Measurements from ENCODE around the gene MAD1L1.
"Not testable (repeated sequence)": the region's sequence is repeated elsewhere in the genome, so short reads cannot be mapped to it uniquely, and the experiment has no call there.

Gene MAD1L1

GRCh38 chr7:1976521-1976920, 256.2 kb downstream of the MAD1L1 start:
- DNase-seq = not testable (repeated sequence)

DNA sequence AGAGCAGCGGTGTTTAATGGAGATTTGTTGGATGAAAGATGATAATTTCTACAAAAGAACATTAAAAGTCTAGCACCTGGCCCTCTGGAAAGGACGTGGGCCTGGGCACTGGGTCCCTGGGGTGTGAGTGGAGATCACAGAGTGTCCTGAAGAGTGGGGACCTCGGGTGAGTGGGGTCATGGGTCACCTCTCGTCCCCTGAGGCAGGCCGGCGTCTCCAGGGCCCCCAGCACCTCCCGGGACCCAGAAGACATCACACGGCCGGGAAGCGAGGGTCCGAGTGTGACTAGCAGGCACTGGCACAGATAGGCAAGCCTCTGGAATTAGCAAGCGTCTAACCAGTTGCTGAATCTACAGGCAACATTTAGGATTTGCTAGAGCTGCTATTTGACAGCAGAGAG, 257.2 kb downstream of the MAD1L1 start:
- no peak for DNase-seq

DNA sequence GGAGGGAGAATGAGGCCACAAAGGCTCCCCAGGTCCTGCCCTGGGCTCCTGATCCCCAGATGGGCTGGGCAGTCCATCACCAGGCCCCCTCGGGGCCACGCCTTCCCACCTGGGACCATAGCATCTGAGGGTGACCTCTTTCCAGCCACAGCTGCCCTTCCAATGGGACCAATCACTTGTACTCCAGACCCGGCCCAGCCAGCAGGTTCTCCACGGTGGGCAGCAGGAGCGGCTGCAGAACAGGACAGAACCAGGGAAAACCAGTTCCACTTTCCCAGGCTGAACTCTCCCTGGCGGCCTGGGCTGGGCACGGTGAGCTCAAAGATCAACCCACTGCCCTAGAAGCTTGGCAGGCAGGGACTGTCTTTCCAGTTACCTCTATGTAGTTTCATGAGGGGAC, 257.6 kb downstream of the MAD1L1 start:
- no peak for DNase-seq

GRCh38 chr7:1974290-1975101, 258.2 kb downstream of the MAD1L1 start:
- no peak for DNase-seq

DNA sequence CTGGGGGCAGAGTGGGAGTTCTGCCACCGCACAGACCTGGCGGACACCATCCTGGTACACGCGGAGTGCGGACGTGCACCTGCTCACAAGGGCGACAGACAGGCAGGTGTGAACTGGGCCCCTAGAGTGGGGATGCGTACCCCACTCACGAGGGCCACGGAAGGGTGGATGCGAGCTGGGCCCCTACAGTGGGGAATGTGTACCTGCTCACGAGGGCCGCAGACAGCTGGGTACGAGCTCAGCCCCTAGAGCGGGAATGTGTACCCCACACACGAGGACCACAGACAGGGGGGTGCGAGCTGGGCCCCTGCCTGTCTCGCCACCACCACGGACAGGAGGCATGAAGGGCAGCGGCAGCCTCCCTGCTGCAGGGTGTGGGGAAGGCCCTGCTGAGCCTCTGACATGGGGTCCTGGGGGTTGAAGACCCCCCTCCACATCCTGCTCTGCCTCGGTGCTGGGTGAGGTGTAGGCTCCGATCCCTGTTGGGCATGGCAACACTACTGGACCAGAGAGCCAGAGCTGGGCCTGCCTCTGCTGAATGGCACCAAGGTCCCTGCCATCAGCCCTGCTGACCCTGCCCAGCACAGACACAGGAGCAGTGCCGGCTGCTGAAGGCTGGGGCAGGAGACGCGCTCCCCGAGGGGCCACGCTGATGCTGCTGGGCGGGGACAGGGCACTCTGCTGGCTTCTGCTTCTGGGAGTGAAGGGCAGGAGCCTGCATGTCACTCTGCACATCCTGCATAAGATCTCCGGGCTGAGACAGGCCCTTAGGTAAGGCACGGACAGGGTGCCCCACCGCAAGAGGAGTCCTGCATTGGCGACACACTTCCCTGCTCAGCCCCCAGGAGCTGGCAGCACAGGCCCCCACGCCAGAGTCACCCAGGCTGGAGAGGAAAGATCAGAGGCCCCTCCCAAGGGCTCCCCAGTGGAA, 259.2 kb downstream of the MAD1L1 start:
- DNase-seq = no peak

GRCh38 chr7:1972744-1973143, 260.0 kb downstream of the MAD1L1 start:
- DNase-seq = no peak

GRCh38 chr7:1971946-1972654, 260.6 kb downstream of the MAD1L1 start:
- no peak for DNase-seq

- no peak for DNase-seq
Observed at GRCh38 chr7:1970895-1971294, 261.9 kb downstream of the MAD1L1 start.

GRCh38 chr7:1970285-1970660, 262.5 kb downstream of the MAD1L1 start:
- DNase-seq = not testable (repeated sequence)

GRCh38 chr7:1969459-1970284, 263.1 kb downstream of the MAD1L1 start:
- no peak for DNase-seq

GRCh38 chr7:1968397-1969111, 264.2 kb downstream of the MAD1L1 start:
- no peak for DNase-seq

GRCh38 chr7:1967512-1968396, 265.0 kb downstream of the MAD1L1 start:
- no peak for DNase-seq

- no peak for DNase-seq
Observed at GRCh38 chr7:1966631-1967200, 266.0 kb downstream of the MAD1L1 start.

- DNase-seq = no peak
Observed at GRCh38 chr7:1965579-1966294, 267.0 kb downstream of the MAD1L1 start.

GRCh38 chr7:1964913-1965578, 267.7 kb downstream of the MAD1L1 start:
- no peak for DNase-seq

DNA sequence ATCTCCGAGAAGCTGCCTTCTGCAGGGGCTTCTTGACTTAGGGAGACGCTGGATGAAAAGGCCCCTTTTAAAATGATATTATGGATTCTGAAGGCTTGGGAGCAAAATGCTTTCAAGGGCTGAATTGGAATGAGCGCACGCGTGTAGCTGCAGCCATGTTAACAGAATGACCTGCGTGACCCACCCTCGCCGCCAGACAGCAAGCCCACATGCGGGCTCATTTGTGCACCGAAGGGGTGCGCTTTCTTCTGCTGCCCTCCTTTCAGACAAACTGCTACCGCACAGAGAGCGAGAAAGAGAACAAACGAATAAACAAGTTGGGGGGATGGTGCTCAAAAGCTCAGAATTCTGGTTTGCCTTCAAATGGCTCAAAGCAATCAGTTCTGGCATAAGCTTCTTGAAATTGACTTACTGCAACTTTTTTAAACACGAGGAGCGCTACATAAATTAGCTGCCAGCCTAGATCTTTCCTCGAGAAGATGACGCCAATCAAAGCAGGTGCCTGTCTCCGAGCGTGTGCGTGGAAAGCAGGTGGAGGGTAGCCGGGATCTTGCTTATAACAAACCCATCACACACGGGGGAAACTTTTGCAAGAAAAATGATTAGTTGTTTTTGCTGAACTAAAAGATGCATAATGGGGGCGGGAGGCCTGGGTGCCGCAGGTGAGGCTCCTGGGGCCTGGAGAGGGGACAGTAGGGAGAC, 268.4 kb downstream of the MAD1L1 start:
- no peak for DNase-seq

DNA sequence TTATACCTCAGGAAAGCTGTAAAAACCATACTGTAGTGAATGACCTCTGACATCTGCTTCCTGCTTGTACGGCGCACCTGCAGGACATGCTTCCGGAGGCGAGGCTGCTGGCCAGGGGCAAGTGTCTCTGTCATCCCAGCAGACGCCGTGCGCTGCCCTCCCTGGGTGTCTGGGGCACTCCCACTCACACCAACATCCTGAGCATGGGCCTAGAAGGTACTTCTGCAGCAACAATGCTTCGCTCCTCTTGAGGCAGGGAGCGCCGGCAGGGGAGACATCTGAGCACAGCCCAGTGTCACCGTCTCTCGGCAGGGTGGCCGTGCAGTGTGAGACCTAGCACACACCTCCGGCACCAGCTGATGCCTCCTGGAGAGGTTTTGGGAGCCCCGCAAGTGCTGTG, 269.2 kb downstream of the MAD1L1 start:
- no peak for DNase-seq

DNA sequence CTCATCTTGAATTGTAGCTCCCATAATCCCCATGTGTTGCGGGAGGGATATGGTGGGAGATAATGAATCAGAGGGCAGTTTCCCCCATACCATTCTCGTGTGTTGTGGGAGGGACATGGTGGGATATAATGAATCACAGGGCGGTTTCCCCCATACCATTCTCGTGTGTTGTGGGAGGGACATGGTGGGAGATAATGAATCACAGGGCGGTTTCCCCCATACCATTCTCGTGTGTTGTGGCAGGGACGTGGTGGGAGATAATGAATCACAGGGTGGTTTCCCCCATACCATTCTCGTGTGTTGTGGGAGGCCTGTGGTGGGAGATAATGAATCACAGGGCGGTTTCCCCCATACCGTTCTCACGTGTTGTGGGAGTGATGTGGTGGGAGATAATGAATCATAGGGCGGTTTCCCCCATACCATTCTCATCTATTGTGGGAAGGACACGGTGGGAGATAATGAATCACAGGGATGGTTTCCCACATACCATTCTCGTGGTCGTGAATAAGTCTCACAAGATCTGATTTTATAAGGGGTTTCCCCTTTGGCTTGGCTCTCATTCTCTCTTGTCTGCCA, 271.0 kb downstream of the MAD1L1 start:
- DNase-seq = peak; percentile 91

All from T1000 (cell line).